ENCODE results near the gene GPC6.

The GPC6 gene

DNA sequence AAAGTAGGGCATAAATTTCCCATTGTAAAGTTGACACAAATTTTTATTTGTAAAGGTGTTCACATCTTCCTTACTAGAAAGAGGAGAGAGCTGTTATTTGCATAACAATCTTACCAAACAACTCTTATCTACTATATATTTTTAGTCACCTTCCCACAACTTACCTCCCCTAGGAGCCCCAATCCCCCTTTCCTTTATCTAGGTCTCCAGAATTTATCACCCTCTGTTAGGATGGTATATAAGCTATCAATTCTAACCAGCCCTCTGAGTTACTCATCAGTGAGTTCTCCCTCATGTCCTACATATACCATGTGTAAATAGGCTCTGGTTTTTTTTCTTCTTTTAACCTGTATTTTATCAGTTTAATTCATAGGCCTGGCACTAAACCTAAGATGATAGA lies 1190.7 kb downstream of the GPC6 start:
- Histone ChIP-seq H3K9ac (no peak overlapping the region), H3K27me3 (ENCODE audit: insufficient read depth, low read depth) (no peaks in the 10 kb centered on the region), H3K4me2 (no peak overlapping the region), H3K4me1 (ENCODE audit: low read depth, poor library complexity, severe bottlenecking) (peaks cover 21% of the 10 kb centered on the region), H3K36me3 (ENCODE audit: insufficient read depth) (no peaks in the 10 kb centered on the region), H4K20me1 (ENCODE audit: insufficient read depth) (no peaks in the 10 kb centered on the region), H2AFZ (ENCODE audit: low read depth) (no peak overlapping the region), H3K4me3 (IDR thresholded peaks at IDR 0.05; ENCODE audit: insufficient read depth, low read depth, low read length) (no peak overlapping the region), H3K27ac (no peak overlapping the region), H3K79me2 (ENCODE audit: insufficient read depth, low read depth) (no peaks in the 10 kb centered on the region)
- TF ChIP-seq, protein P1, sequence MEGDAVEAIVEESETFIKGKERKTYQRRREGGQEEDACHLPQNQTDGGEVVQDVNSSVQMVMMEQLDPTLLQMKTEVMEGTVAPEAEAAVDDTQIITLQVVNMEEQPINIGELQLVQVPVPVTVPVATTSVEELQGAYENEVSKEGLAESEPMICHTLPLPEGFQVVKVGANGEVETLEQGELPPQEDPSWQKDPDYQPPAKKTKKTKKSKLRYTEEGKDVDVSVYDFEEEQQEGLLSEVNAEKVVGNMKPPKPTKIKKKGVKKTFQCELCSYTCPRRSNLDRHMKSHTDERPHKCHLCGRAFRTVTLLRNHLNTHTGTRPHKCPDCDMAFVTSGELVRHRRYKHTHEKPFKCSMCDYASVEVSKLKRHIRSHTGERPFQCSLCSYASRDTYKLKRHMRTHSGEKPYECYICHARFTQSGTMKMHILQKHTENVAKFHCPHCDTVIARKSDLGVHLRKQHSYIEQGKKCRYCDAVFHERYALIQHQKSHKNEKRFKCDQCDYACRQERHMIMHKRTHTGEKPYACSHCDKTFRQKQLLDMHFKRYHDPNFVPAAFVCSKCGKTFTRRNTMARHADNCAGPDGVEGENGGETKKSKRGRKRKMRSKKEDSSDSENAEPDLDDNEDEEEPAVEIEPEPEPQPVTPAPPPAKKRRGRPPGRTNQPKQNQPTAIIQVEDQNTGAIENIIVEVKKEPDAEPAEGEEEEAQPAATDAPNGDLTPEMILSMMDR (conservative IDR thresholded peaks at IDR 0.05; ENCODE audit: low read depth, low read length), result no peak

DNA sequence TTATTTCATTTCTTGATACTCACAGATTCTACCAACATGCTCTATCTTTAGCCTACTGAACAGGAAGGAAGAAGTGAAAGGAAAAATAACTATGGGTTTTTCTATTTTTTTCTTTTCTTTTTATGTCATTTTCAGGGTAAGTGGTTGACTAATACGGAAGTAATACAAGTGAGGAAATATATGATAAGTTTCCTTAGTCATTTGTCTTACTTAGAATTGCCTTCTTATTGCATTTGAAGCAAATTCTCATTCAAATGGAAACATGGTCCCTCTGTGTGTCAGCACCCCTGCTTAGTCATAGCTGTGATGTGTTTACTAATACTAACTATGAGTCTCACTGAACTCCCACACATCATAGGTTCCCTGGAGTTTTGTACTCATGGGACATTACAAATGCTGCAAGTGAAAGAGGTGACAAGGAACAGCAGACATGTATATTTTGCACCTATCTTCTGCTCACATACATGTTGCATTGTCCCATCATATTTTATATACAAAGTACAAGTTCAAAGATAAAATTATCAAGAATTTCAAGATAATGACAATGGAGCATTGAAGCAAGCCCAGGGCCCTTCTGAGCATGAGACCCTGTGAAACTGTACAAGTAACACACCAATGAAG lies 1192.8 kb downstream of the GPC6 start:
- H4K20me1 ChIP-seq (ENCODE audit: insufficient read depth), result no peaks in the 10 kb centered on the region
- no peak overlapping the region for H3K4me3 ChIP-seq (IDR thresholded peaks at IDR 0.05; ENCODE audit: insufficient read depth, low read depth, low read length)
- H3K4me2 ChIP-seq, result no peak overlapping the region
- H3K79me2 ChIP-seq (ENCODE audit: insufficient read depth, low read depth), result no peaks in the 10 kb centered on the region
- TF ChIP-seq, protein P1 (conservative IDR thresholded peaks at IDR 0.05; ENCODE audit: low read depth, low read length), result no peak
- no peak overlapping the region for H3K27ac ChIP-seq
- H2AFZ ChIP-seq (ENCODE audit: low read depth), result no peak overlapping the region
- H3K36me3 ChIP-seq (ENCODE audit: insufficient read depth), result no peaks in the 10 kb centered on the region
- no peaks in the 10 kb centered on the region for H3K4me1 ChIP-seq (ENCODE audit: low read depth, poor library complexity, severe bottlenecking)
- no peak overlapping the region for H3K9ac ChIP-seq
- H3K27me3 ChIP-seq (ENCODE audit: insufficient read depth, low read depth), result no peaks in the 10 kb centered on the region

DNA sequence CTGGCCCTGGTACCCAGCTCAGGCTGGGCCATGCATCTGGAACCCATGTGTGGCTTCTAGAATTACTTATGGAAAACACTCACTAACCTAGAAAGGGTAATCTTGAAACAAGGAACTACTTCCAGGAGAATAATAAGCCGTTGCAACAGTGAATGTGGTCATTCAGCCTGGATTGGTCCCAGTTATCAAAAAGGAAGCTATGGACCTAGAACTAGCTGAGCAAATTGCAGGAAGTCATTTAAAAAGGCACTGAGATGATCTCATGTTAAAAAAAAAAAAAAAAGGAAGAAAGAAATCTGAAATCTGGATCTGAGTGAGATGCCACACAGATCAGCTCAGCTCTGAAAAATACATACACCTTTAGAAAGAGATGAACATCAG lies 1193.3 kb downstream of the GPC6 start:
- TF ChIP-seq, protein P1 (conservative IDR thresholded peaks at IDR 0.05; ENCODE audit: low read depth, low read length), result no peak
- no peak overlapping the region for H3K4me2 ChIP-seq
- H3K27ac ChIP-seq, result no peak overlapping the region

DNA sequence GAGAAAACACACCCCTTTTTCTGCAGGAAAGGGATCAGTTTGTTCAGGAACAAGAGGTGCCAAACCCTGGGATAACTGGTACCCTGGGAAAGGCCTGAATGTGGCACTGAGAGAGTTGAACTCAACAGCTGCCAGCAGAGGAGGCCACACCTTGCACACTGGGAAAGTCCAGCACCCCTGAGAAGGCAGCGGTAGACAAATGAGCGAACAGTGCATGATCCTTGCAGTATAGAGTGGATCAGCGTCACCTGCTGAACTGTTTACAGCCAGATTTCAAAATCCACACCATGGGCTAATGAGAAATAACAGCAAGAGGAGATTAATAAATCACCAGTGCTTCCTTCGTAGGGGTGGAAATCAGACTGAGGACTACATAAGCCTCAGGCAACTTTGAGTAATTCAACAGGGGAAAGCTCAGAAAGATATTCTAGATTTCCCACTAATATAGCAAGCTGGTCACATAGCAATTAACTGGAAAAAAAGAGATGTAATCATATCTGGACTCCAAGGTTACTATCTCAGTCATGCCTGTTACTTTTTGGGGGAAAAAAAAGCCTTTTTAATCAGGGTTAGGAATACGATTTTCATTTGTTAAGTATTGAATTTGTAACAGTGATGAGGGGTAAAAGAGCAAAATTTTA lies 1200.8 kb downstream of the GPC6 start:
- Histone ChIP-seq H4K20me1 (ENCODE audit: insufficient read depth) (no peaks in the 10 kb centered on the region), H3K27me3 (ENCODE audit: insufficient read depth, low read depth) (no peaks in the 10 kb centered on the region), H3K4me3 (IDR thresholded peaks at IDR 0.05; ENCODE audit: insufficient read depth, low read depth, low read length) (no peak overlapping the region), H3K4me1 (ENCODE audit: low read depth, poor library complexity, severe bottlenecking) (peaks cover 6% of the 10 kb centered on the region), H3K36me3 (ENCODE audit: insufficient read depth) (no peaks in the 10 kb centered on the region), H3K79me2 (ENCODE audit: insufficient read depth, low read depth) (no peaks in the 10 kb centered on the region), H3K9ac (no peak overlapping the region), H2AFZ (ENCODE audit: low read depth) (no peak overlapping the region), H3K27ac (no peak overlapping the region), H3K4me2 (no peak overlapping the region)
- TF ChIP-seq, protein P1 (conservative IDR thresholded peaks at IDR 0.05; ENCODE audit: low read depth, low read length), result no peak

More for the DNA sequence above, 1193.3 kb downstream of the GPC6 start:
- no peaks in the 10 kb centered on the region for H3K36me3 ChIP-seq (ENCODE audit: insufficient read depth)
- H3K4me1 ChIP-seq (ENCODE audit: low read depth, poor library complexity, severe bottlenecking), result no peaks in the 10 kb centered on the region
- H3K4me3 ChIP-seq (IDR thresholded peaks at IDR 0.05; ENCODE audit: insufficient read depth, low read depth, low read length), result no peak overlapping the region
- no peak overlapping the region for H2AFZ ChIP-seq (ENCODE audit: low read depth)
- no peaks in the 10 kb centered on the region for H3K27me3 ChIP-seq (ENCODE audit: insufficient read depth, low read depth)
- no peaks in the 10 kb centered on the region for H3K79me2 ChIP-seq (ENCODE audit: insufficient read depth, low read depth)
- no peaks in the 10 kb centered on the region for H4K20me1 ChIP-seq (ENCODE audit: insufficient read depth)
- H3K9ac ChIP-seq, result no peak overlapping the region
